ENCODE data around the gene ATP13A3.

Gene ATP13A3

DNA sequence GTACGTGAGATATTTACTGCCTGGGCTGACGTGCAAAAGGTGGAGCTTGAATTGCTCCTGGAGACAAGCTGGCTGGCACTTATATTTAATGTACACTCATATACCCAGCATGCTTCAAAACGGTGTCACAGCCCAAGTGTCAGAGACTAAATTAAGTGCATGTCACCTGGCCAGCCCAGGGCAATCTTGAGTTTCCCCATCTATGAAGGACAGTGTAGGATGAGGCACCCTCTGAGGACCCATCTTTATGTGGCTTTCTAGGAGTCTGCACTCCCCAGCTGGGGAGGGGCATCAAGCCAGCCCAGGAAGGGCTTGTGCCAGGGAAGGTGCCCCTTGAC, 122.5 kb downstream of the ATP13A3 start:
- TF ChIP-seq, protein P1, sequence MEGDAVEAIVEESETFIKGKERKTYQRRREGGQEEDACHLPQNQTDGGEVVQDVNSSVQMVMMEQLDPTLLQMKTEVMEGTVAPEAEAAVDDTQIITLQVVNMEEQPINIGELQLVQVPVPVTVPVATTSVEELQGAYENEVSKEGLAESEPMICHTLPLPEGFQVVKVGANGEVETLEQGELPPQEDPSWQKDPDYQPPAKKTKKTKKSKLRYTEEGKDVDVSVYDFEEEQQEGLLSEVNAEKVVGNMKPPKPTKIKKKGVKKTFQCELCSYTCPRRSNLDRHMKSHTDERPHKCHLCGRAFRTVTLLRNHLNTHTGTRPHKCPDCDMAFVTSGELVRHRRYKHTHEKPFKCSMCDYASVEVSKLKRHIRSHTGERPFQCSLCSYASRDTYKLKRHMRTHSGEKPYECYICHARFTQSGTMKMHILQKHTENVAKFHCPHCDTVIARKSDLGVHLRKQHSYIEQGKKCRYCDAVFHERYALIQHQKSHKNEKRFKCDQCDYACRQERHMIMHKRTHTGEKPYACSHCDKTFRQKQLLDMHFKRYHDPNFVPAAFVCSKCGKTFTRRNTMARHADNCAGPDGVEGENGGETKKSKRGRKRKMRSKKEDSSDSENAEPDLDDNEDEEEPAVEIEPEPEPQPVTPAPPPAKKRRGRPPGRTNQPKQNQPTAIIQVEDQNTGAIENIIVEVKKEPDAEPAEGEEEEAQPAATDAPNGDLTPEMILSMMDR (IDR thresholded peaks at IDR 0.05; ENCODE audit: low read depth, low read length, missing control alignments): no peak
- H3K4me3 ChIP-seq (ENCODE audit: low read depth, low read length): no peak overlapping the region
- DNase-seq (ENCODE audit: low read depth): no peak

DNA sequence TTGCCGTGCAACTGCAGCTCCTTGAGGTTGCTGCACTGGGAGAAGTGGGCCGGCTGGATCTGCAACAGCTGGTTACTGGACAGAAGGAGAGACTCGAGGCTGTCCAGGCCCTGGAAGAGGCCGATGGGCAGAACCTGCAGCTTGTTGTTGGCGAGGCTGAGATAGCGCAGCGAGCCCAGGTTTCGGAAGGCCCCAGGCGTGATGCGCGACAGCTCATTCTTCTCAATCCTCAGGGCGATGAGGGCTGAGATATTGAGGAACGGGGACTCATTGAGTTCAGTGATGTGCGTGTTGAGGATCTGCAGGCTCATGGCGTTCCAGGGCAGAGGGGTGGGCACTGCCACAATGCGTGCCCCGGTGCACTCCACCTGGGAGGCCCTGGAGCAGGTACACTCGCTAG, 126.2 kb downstream of the ATP13A3 start:
- no peak for DNase-seq (ENCODE audit: low read depth)
- TF ChIP-seq, protein P1 (IDR thresholded peaks at IDR 0.05; ENCODE audit: low read depth, low read length, missing control alignments): no peak
- H3K4me3 ChIP-seq (ENCODE audit: low read depth, low read length): no peak overlapping the region

DNA sequence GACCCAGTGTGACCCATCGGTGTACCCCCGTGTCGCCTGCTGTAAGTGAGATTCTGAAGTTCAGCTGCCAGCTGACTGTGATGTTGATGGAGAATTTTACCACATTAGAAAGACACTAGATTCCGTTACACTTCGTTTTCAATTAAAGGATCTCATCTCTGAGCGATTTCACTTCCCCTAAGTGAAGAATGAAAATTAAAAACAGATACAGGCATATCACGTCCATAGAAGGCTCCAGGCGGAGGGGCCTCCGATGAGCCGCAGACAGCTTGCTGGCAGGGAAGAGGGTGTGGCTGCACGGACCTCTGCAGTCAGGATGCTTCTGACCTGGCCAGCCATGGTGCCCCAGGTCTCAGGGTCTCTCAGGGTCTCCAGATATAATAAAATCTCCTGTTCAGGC, 129.1 kb downstream of the ATP13A3 start:
- H3K4me3 ChIP-seq (ENCODE audit: low read depth, low read length): no peak overlapping the region
- DNase-seq (ENCODE audit: low read depth): no peak
- TF ChIP-seq, protein P1 (IDR thresholded peaks at IDR 0.05; ENCODE audit: low read depth, low read length, missing control alignments): no peak

DNA sequence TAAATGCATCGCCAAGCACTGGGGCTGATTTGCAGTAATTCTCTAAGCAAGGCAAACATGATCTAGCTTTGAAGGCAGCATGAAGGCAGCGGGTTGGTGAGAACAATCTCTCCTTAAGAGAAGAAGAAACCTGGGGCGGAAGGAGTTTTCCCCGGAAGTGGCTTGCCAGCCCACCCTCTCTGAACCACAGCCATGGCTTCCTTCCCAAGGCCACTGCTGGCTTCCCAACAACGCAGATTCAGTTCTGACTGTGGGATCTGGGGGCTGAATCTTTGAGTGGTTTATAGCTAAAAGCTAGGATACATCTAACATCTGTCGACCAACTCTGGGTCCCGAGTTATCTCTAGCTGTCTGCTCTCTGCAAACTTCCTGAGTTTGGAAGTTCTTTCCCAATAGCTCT, 131.4 kb downstream of the ATP13A3 start:
- no peak overlapping the region for H3K4me3 ChIP-seq (ENCODE audit: low read depth, low read length)
- TF ChIP-seq, protein P1 (IDR thresholded peaks at IDR 0.05; ENCODE audit: low read depth, low read length, missing control alignments): no peak
- DNase-seq (ENCODE audit: low read depth): no peak

- H3K4me3 ChIP-seq (ENCODE audit: low read depth, low read length): no peak overlapping the region
- TF ChIP-seq, protein P1 (IDR thresholded peaks at IDR 0.05; ENCODE audit: low read depth, low read length, missing control alignments): no peak
- DNase-seq (ENCODE audit: low read depth): no peak
These were observed 132.5 kb downstream of the ATP13A3 start for GRCh38 chr3:194354315-194354714.

Measured in GM12864 (cell line).